ENCODE data around the gene SAMD14. TPM values are rescaled to one million over a fixed set of nuclear protein-coding genes. Genes with fewer than 3 reads are reported as not detected.
A peak's percentile ranks its signal among the peaks of the same experiment; 100 is the strongest.

Gene SAMD14
- total RNA-seq (2021) = 4.5 to 6.0 TPM (median 5.9 TPM) in 3 replicates
- Bru-seq, nascent RNA = percentile 33 among the genes with signal in this experiment
- long read RNA-seq, experiment 1, full-length matches to known transcripts = 2 of 5 reads
- long read RNA-seq, experiment 1, partial matches to known transcripts = 0 of 5 reads
- long read RNA-seq, experiment 1, other reads (novel, unspliced or antisense) = 3 of 5 reads
- long read RNA-seq, experiment 2, full-length matches to known transcripts = 2 of 9 reads
- long read RNA-seq, experiment 2, partial matches to known transcripts = 3 of 9 reads
- long read RNA-seq, experiment 2, other reads (novel, unspliced or antisense) = 4 of 9 reads
- long read RNA-seq, experiment 3 = 0 reads

- no peaks in the 10 kb centered on the region for H3K36me3 Mint-ChIP-seq
Observed at GRCh38 chr17:50129728-50130558, at the start of gene SAMD14. Gene SAMD14 (minus strand): TSS chr17:50130160. CDS start chr17:50124959, 5,201 bp downstream.

More at GRCh38 chr17:50129728-50130558, at the start of gene SAMD14:
- peaks cover 48% of the 10 kb centered on the region for H3K4me1 Mint-ChIP-seq
- TF ChIP-seq ZBTB43 (CRISPR knock-in tag; IDR thresholded peaks at IDR 0.05) (0 out of 2 replicates have a peak, but pooled peaks have one; percentile 16), PRDM15 (CRISPR knock-in tag; IDR thresholded peaks at IDR 0.05) (no peak), HMGXB4 (CRISPR knock-in tag; IDR thresholded peaks at IDR 0.05) (0 out of 2 replicates have a peak, but pooled peaks have one; percentile 10), ZNF317 (CRISPR knock-in tag; IDR thresholded peaks at IDR 0.05; ENCODE audit: borderline replicate concordance, low read depth) (no peak), CBFB (CRISPR knock-in tag; IDR thresholded peaks at IDR 0.05; ENCODE audit: low read depth) (no peak)
- TF ChIP-seq, protein P1, sequence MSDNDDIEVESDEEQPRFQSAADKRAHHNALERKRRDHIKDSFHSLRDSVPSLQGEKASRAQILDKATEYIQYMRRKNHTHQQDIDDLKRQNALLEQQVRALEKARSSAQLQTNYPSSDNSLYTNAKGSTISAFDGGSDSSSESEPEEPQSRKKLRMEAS (CRISPR knock-in tag; IDR thresholded peaks at IDR 0.05) = no peak
- TF ChIP-seq, protein P2, sequence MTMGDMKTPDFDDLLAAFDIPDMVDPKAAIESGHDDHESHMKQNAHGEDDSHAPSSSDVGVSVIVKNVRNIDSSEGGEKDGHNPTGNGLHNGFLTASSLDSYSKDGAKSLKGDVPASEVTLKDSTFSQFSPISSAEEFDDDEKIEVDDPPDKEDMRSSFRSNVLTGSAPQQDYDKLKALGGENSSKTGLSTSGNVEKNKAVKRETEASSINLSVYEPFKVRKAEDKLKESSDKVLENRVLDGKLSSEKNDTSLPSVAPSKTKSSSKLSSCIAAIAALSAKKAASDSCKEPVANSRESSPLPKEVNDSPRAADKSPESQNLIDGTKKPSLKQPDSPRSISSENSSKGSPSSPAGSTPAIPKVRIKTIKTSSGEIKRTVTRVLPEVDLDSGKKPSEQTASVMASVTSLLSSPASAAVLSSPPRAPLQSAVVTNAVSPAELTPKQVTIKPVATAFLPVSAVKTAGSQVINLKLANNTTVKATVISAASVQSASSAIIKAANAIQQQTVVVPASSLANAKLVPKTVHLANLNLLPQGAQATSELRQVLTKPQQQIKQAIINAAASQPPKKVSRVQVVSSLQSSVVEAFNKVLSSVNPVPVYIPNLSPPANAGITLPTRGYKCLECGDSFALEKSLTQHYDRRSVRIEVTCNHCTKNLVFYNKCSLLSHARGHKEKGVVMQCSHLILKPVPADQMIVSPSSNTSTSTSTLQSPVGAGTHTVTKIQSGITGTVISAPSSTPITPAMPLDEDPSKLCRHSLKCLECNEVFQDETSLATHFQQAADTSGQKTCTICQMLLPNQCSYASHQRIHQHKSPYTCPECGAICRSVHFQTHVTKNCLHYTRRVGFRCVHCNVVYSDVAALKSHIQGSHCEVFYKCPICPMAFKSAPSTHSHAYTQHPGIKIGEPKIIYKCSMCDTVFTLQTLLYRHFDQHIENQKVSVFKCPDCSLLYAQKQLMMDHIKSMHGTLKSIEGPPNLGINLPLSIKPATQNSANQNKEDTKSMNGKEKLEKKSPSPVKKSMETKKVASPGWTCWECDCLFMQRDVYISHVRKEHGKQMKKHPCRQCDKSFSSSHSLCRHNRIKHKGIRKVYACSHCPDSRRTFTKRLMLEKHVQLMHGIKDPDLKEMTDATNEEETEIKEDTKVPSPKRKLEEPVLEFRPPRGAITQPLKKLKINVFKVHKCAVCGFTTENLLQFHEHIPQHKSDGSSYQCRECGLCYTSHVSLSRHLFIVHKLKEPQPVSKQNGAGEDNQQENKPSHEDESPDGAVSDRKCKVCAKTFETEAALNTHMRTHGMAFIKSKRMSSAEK (CRISPR knock-in tag; IDR thresholded peaks at IDR 0.05; ENCODE audit: borderline replicate concordance) = no peak
- TF ChIP-seq, protein P3, sequence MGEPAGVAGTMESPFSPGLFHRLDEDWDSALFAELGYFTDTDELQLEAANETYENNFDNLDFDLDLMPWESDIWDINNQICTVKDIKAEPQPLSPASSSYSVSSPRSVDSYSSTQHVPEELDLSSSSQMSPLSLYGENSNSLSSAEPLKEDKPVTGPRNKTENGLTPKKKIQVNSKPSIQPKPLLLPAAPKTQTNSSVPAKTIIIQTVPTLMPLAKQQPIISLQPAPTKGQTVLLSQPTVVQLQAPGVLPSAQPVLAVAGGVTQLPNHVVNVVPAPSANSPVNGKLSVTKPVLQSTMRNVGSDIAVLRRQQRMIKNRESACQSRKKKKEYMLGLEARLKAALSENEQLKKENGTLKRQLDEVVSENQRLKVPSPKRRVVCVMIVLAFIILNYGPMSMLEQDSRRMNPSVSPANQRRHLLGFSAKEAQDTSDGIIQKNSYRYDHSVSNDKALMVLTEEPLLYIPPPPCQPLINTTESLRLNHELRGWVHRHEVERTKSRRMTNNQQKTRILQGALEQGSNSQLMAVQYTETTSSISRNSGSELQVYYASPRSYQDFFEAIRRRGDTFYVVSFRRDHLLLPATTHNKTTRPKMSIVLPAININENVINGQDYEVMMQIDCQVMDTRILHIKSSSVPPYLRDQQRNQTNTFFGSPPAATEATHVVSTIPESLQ (CRISPR knock-in tag; IDR thresholded peaks at IDR 0.05) = no peak
- ChIA-PET CTCF (interaction anchor here (0.6 to 3.0 kb wide), 18 partner anchors 10 to 142 kb away, joined by 3 to 22 read pairs (median 4); no protein-coding TSS in a partner anchor), POLR2A (interaction anchor here (0.6 to 0.9 kb wide), 2 partner anchors 32 to 46 kb away, joined by 3 to 5 read pairs; no protein-coding TSS in a partner anchor)
- DNase-seq (ENCODE audit: low spot score) = no peak
- peak within 1 kb of the TSS; percentile 97 for H3K4me3 Mint-ChIP-seq
- peaks cover 26% of the 10 kb centered on the region for H3K27me3 Mint-ChIP-seq (ENCODE audit: low read depth)
- peak; percentile 16 for ATAC-seq
- H3K9me3 Mint-ChIP-seq = no peaks in the 10 kb centered on the region
- no peak within 1 kb of the TSS for H3K27ac Mint-ChIP-seq

All from WTC11 (cell line).